PFSK-1 (cell line): ENCODE results near the gene ADAM10.

Experiments
- FOXP2 ChIP-seq: optimal IDR thresholded peaks from 2 replicates; pipeline ENCODE3; 2011; ENCODE audit warnings: borderline replicate concordance, control low read depth, inconsistent platforms; ENCODE audit not compliant: insufficient read depth; ENCODE audit errors: extremely low read length, extremely low read depth
- POLR2AphosphoS5 ChIP-seq: IDR thresholded peaks from 2 replicates; pipeline ENCODE4 v1.6.1; 2012; ENCODE audit warnings: low read depth, mild to moderate bottlenecking, control low read depth, low read length, moderate library complexity
- SIN3A ChIP-seq: IDR thresholded peaks from 2 replicates; pipeline ENCODE4 v1.6.1; 2012; ENCODE audit warnings: mild to moderate bottlenecking, low read length, moderate library complexity, borderline replicate concordance; ENCODE audit not compliant: insufficient read depth
- TAF1 ChIP-seq: IDR thresholded peaks from 2 replicates; pipeline ENCODE4 v1.6.1; 2012; ENCODE audit warnings: low read length, control low read depth, borderline replicate concordance; ENCODE audit not compliant: insufficient read depth
- TF ChIP-seq, protein P1 (sequence below), 2 experiments: IDR thresholded peaks; 2 replicates each; pipeline versions ENCODE4 v1.6.1 to v1.8.0; 2011 to 2012; ENCODE audit warnings: low read depth in 2 of 2, low read length in 2 of 2, control low read depth in 1 of 2, inconsistent platforms in 1 of 2, mild to moderate bottlenecking in 1 of 2, moderate library complexity in 1 of 2; ENCODE audit not compliant: insufficient read depth in 1 of 2

DNA sequence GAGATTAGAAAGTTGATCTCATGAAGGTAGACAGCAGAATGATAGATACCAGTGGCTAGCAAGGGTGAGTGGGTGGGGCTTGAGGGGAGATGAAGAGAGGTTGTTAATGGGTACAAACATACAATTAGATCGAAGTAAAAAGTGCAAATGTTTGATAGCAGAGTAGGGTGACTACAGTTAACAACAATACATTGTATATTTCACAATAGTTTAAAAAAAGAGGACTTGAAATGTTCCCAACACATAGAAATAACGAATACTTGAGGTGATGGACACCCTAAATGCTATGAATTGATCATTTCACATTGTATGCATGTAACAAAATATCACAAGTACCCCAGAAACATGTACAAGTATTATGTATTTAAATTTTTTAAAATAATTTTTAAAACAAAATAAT, 47.3 kb downstream of the ADAM10 start:
- TF ChIP-seq SIN3A (no peak), POLR2AphosphoS5 (no peak), TAF1 (no peak), FOXP2 (no peak)
- TF ChIP-seq, protein P1, sequence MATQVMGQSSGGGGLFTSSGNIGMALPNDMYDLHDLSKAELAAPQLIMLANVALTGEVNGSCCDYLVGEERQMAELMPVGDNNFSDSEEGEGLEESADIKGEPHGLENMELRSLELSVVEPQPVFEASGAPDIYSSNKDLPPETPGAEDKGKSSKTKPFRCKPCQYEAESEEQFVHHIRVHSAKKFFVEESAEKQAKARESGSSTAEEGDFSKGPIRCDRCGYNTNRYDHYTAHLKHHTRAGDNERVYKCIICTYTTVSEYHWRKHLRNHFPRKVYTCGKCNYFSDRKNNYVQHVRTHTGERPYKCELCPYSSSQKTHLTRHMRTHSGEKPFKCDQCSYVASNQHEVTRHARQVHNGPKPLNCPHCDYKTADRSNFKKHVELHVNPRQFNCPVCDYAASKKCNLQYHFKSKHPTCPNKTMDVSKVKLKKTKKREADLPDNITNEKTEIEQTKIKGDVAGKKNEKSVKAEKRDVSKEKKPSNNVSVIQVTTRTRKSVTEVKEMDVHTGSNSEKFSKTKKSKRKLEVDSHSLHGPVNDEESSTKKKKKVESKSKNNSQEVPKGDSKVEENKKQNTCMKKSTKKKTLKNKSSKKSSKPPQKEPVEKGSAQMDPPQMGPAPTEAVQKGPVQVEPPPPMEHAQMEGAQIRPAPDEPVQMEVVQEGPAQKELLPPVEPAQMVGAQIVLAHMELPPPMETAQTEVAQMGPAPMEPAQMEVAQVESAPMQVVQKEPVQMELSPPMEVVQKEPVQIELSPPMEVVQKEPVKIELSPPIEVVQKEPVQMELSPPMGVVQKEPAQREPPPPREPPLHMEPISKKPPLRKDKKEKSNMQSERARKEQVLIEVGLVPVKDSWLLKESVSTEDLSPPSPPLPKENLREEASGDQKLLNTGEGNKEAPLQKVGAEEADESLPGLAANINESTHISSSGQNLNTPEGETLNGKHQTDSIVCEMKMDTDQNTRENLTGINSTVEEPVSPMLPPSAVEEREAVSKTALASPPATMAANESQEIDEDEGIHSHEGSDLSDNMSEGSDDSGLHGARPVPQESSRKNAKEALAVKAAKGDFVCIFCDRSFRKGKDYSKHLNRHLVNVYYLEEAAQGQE (IDR thresholded peaks at IDR 0.05; ENCODE audit: insufficient read depth in 1 of 2, low read depth in 2 of 2, low read length in 2 of 2) = no peak
